Measurements from ENCODE around the gene RGCC.

Gene RGCC

DNA sequence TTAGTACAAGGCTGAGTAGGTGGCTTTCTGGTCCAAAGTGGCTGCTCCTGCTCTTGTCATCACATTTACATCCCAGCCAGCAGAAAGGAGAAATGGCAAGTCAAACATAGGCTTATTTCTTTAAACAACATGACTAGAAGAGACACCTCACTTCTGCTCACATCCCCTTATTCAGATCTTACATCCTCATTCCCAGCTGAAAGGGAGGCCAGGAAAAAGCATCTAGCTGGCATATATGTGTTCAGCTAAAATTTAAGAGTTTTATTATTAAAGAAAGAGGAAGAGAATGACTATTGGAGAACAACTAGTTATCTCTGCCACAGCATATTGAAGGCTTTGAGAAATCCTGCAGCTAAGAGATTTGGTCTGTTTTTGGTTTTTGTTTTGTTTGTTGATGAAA, 34.1 kb downstream of the RGCC start:
- no peak overlapping the region for H3K4me3 ChIP-seq (ENCODE audit: low read depth, low read length)
- TF ChIP-seq, protein P1, sequence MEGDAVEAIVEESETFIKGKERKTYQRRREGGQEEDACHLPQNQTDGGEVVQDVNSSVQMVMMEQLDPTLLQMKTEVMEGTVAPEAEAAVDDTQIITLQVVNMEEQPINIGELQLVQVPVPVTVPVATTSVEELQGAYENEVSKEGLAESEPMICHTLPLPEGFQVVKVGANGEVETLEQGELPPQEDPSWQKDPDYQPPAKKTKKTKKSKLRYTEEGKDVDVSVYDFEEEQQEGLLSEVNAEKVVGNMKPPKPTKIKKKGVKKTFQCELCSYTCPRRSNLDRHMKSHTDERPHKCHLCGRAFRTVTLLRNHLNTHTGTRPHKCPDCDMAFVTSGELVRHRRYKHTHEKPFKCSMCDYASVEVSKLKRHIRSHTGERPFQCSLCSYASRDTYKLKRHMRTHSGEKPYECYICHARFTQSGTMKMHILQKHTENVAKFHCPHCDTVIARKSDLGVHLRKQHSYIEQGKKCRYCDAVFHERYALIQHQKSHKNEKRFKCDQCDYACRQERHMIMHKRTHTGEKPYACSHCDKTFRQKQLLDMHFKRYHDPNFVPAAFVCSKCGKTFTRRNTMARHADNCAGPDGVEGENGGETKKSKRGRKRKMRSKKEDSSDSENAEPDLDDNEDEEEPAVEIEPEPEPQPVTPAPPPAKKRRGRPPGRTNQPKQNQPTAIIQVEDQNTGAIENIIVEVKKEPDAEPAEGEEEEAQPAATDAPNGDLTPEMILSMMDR (IDR thresholded peaks at IDR 0.05; ENCODE audit: borderline replicate concordance, insufficient read depth, low read depth, low read length), result no peak

DNA sequence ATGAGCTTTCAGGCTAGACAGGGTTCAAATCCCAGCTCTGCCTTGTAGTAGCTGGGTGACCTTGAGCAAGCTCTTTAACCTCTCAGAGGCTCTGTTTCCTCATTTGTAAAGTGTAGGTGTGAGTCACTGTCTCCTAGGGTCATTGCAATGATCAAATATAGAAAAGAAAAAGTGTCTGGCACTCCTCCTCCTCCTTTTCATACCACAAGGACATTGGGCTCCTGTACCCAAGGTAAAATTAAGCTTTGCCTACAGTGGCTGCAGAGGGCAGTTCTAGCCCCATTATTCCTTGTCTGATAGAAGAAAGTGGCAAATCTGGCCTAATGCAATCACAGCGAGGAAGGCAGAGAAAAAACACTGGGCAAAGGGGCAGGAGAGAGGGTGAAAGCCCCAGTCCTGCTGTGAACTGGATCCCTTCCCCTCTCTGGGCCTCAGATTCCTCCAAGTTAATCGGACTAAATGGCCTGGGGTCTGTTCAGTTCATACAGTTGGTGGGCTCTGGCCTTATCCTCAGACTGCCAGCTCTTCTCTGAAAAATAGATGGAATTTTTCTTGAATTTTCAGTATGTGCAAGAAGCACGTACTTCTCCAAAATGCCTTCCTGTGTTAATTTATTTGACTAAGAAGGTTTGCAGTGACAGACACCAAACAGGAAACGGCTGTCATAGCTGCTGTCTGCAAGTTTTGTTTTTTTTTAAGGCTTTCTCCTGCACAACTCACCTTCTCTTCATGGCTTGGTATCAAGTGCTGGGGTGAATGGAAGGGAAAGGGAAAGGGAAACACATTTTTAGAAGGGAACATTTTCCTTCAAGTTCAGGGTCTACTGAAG, 35.3 kb downstream of the RGCC start:
- no peak overlapping the region for H3K4me3 ChIP-seq (ENCODE audit: low read depth, low read length)
- TF ChIP-seq, protein P1 (IDR thresholded peaks at IDR 0.05; ENCODE audit: borderline replicate concordance, insufficient read depth, low read depth, low read length), result no peak

DNA sequence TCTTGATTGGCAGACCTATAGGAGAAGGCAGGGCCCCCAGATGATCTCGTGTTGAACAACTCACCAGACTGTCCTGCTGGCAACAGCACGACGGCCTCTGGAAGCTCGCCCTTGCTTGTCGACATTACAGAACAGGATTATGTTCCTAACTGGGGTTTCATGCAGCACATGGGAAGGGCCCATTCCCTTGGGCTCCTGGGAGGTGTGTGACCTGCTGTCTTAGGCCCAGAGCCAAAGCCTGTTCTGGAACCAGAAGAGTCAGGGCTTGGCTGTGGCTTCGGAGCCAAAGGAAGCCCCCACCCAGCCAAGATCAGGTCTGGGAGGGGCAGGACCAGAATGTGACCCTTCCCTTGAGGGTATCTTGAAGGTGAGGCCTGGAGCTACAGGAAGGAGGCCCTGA, 36.9 kb downstream of the RGCC start:
- TF ChIP-seq, protein P1 (IDR thresholded peaks at IDR 0.05; ENCODE audit: borderline replicate concordance, insufficient read depth, low read depth, low read length), result no peak
- no peak overlapping the region for H3K4me3 ChIP-seq (ENCODE audit: low read depth, low read length)

DNA sequence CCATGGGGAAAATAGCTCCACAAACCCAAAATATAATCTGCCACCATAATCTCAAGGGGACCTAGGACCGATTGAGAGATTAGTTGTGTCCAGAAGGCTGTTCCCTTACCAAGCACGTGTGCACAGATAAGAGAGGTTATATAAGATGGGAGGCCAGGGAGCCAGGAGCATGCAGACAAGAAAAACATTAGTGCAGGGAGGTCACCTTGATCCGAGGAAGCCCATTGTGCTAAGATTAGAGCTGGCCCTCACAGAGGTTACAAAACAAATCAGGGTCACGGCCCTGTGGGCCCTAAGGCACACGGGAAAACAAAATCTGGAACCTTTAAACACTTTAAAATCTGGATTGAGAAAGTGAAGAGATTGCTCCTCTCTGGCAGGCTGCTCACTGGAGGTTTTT, 37.7 kb downstream of the RGCC start:
- no peak overlapping the region for H3K4me3 ChIP-seq (ENCODE audit: low read depth, low read length)
- TF ChIP-seq, protein P1 (IDR thresholded peaks at IDR 0.05; ENCODE audit: borderline replicate concordance, insufficient read depth, low read depth, low read length), result no peak

DNA sequence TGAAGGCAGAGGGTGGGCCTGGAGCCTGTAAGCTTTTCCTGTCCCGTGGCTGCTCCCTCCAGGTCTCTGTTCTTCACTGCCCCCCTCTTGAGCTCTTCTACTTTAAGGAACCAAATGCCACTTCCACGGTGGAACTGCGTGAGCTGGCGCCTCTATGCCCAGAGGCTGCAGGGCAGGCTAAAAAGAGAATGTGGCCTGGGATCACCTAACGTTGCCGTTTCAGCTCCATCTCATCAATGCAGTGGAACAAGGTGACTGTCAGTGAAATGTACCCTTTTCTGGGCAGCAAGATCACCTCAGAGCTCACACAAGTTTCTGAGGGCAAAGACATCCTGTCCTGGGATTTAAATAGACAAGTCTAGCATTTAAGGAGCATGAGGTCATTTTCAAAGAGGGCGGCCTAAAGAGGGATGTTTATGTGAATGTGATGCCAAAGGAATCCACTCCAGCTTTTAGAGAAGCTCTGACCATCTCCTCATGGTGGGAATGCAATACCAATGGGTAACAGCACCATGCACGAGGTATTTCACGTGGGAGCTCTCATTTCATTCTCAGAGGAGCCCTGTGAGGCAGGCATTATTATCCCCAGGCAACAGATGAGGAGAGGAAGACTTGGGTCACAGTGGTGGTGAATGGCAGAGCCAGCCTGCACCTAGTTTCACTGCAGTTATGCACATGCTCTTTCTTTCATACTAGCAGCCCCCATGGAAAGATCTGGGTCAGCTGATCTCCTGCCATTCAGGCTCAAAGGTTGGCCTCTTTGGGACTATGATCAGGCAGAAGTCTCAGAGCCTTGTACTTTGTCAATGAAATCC, 39.3 kb downstream of the RGCC start:
- no peak overlapping the region for H3K4me3 ChIP-seq (ENCODE audit: low read depth, low read length)
- TF ChIP-seq, protein P1 (IDR thresholded peaks at IDR 0.05; ENCODE audit: borderline replicate concordance, insufficient read depth, low read depth, low read length), result no peak

DNA sequence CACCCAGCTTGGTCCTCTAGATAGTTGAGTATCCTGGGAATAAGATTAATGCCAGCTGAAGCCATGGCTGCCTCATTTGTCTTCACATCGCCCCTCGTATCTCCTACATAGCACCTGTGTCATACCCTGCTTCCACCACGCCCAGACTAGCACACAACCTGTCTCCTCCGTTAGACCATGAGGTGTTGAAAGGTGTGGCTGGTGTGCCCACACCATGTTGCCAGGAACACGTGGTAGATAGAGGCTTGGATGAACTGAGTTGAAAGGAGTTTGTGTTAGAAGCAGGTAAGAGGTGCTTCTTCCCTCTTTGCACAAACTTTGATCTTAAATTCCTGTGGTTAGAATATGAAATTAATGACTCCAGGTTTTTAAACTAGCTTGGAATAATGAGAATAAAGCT, 40.1 kb downstream of the RGCC start:
- H3K4me3 ChIP-seq (ENCODE audit: low read depth, low read length), result no peak overlapping the region
- TF ChIP-seq, protein P1 (IDR thresholded peaks at IDR 0.05; ENCODE audit: borderline replicate concordance, insufficient read depth, low read depth, low read length), result no peak
